GM19023 (cell line): ENCODE measurements around the gene IL10RB.
"Not testable (repeated sequence)": the region's sequence is repeated elsewhere in the genome, so short reads cannot be mapped to it uniquely, and the experiment has no call there.

Source experiments
- ATAC-seq: cut with Tn5 transposase; IDR thresholded peaks from one replicate; pipeline ENCODE4 v1.9.1; 2021; ENCODE audit warnings: mild to moderate bottlenecking, moderate library complexity; ENCODE audit not compliant: unreplicated experiment

Gene IL10RB

GRCh38 chr21:33266050-33266788 lies at the start of gene IL10RB:
IL10RB (plus strand) TSS chr21:33266367; CDS start chr21:33266466, 99 bp downstream.
- ATAC-seq, result peak; percentile 53

- ATAC-seq, result no peak
Measured at GRCh38 chr21:33217138-33217520, 49.0 kb upstream of the IL10RB start.

- ATAC-seq, result no peak
Measured at GRCh38 chr21:33219300-33219699, 46.9 kb upstream of the IL10RB start.

- no peak for ATAC-seq
Measured at GRCh38 chr21:33219954-33220353, 46.2 kb upstream of the IL10RB start.

- not testable (repeated sequence) for ATAC-seq
Measured at GRCh38 chr21:33225376-33225775, 40.8 kb upstream of the IL10RB start.

- no peak for ATAC-seq
Measured at GRCh38 chr21:33228455-33228854, 37.7 kb upstream of the IL10RB start.

GRCh38 chr21:33229099-33229783 lies 36.9 kb upstream of the IL10RB start:
- ATAC-seq, result no peak

GRCh38 chr21:33229784-33230544 lies 36.2 kb upstream of the IL10RB start, which contains the start of gene IFNAR2:
IFNAR2 (plus strand) TSS chr21:33229938; CDS start chr21:33241923, 11,985 bp downstream.
- ATAC-seq, result peak; percentile 76

- peak; percentile 44 for ATAC-seq
Measured at GRCh38 chr21:33230545-33231324, 35.4 kb upstream of the IL10RB start.

GRCh38 chr21:33231526-33231925 lies 34.6 kb upstream of the IL10RB start:
- ATAC-seq, result no peak

GRCh38 chr21:33232291-33233034 lies 33.7 kb upstream of the IL10RB start:
- no peak for ATAC-seq

GRCh38 chr21:33234635-33235520 lies 31.3 kb upstream of the IL10RB start:
- ATAC-seq, result no peak

- ATAC-seq, result no peak
Measured at GRCh38 chr21:33236013-33236686, 30.0 kb upstream of the IL10RB start.

GRCh38 chr21:33236766-33237165 lies 29.4 kb upstream of the IL10RB start:
- no peak for ATAC-seq

GRCh38 chr21:33237486-33237885 lies 28.7 kb upstream of the IL10RB start:
- no peak for ATAC-seq

GRCh38 chr21:33238146-33238545 lies 28.0 kb upstream of the IL10RB start:
- no peak for ATAC-seq

GRCh38 chr21:33238565-33239255 lies 27.5 kb upstream of the IL10RB start:
- peak; percentile 76 for ATAC-seq

GRCh38 chr21:33239559-33240127 lies 26.5 kb upstream of the IL10RB start:
- not testable (repeated sequence) for ATAC-seq
